Heart left ventricle (tissue), 13 donors: ENCODE results near the gene FRRS1L.

Source experiments
- CTCF ChIP-seq, 12 donors: fragments of 200-600 bp; sonication (generic) in 4 of 12; IDR thresholded peaks; one replicate each; pipeline versions ENCODE4 v1.5.0 to v1.8.0; 2018 to 2022; ENCODE audit warnings: antibody characterized with exemption in 12 of 12, mild to moderate bottlenecking in 5 of 12
- POLR2A ChIP-seq, 2 donors: fragments of 450-650 bp; IDR thresholded peaks; one replicate each; pipeline ENCODE4 v1.6.1; 2017; ENCODE audit warnings: antibody characterized with exemption in 2 of 2, mild to moderate bottlenecking in 2 of 2, moderate library complexity in 2 of 2
- donor health status: ischemic (EF 13 %, LVEDD 7.1; RV severe dilation, severe dysfunction).
- donor health status: DM: no; HTN: yes; CAD: no.
- donor health status: DM: no; HTN: no; CAD: no.
- donor health status: ischemic (EF 25% LVEDD 6.9; RV normal size, moderate dysfunction).
- donor health status: ischemic (EF 25% LVEDD 5.7; RV mildly dilated, moderate dysfunction).
- donor health status: ischemic (EF 35%, LVEDD 5.7; RV mildly dilated, moderate dysfunction).
- donor health status: nonischemic (EF 11% LVEDD 7.7; RV severe dilation, severe dysfunction).
- donor health status: DM: yes; HTN: yes; CAD: no.
- donor health status: PGD.
- donor health status: ischemic (EF 29% LVEDD 5.4; RV normal size, mild dysfunction).
- donor health status: nonischemic (EF 23%, LVEDD 6.1; RV moderate dilation, normal function).

- TF ChIP-seq CTCF (IDR thresholded peaks at IDR 0.05) (no peak), POLR2A (IDR thresholded peaks at IDR 0.05) (no peak)
Measured at GRCh38 chr9:109088221-109088620, 78.8 kb downstream of the FRRS1L start.
